GM10847 (cell line): ENCODE data around the gene HYAL1.

ENCODE experiments used
- POLR2A ChIP-seq: IDR thresholded peaks from 2 replicates; pipeline ENCODE4 v1.6.1; 2011; ENCODE audit not compliant: insufficient read length; ENCODE audit errors: extremely low read depth

Gene HYAL1

GRCh38 chr3:50265571-50265970 lies 37.8 kb downstream of the HYAL1 start:
- TF ChIP-seq POLR2A, result no peak

GRCh38 chr3:50264964-50265485 lies 38.3 kb downstream of the HYAL1 start:
- TF ChIP-seq POLR2A, result no peak

GRCh38 chr3:50264383-50264963 lies 38.9 kb downstream of the HYAL1 start:
- TF ChIP-seq POLR2A, result no peak

DNA sequence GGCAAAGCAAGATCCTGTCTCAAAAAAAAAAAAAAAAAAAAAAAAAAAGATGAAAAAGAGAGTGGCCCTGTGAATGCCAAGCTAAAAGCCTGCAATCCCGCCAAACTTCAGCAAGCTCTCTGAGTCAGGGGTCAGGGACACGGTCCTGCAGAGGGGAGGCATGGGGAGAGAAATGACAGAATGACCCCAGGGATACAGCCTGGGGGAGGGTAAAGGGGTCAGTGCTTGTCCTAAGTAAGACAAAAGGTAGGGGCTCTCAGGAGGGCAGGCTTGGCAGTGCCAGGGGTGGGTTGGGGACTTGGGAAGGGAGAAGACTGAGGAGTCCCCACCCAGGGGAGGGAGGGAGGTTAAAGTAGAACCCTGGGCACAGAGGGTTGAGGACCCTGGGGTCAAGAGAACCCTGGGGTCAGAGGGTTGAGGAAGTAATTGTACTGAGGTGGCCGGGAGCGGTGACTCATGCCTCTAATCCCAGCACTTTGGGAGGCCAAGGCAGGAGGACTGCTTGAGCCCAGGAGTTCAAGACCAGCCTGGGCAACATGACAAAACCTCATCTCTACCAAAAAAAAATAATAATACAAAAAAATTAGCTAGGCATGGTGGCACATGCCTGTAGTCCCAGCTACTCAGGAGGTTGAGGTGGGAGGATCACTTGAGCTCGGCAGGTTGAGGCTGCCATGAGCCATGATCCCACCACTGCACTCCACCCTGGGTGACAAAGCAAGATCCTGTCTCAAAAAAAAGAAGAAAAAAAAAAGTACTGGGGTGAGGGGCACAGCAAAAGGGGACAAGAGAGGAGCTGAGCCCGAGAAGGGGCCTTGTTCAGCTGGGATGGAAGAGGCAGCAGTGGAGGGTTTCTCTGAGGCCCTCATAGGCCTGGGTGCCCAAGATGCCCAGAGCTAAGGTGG lies 39.6 kb downstream of the HYAL1 start:
- no peak for TF ChIP-seq POLR2A

- TF ChIP-seq POLR2A, result no peak
Measured at GRCh38 chr3:50262778-50263177, 40.6 kb downstream of the HYAL1 start.

DNA sequence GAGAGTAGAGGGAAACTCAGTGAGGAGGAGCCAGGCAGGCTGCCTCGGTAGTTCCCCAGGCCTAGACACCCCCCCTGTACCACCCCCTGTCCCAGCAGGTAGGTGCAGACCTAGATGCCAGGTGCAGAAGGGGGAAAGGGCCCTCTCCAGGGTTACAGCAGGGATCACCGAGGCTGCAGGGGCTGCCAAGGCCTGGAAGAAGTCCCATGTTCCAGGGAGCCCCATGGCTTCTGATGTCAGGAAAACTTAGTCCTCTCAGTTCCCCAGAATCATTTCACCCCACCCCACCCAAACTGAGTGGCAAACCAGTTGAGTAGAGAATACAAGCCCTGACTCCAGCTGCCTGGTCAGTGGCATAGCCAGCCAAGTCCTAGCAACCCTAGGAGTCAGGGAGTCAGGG lies 41.9 kb downstream of the HYAL1 start:
- no peak for TF ChIP-seq POLR2A

DNA sequence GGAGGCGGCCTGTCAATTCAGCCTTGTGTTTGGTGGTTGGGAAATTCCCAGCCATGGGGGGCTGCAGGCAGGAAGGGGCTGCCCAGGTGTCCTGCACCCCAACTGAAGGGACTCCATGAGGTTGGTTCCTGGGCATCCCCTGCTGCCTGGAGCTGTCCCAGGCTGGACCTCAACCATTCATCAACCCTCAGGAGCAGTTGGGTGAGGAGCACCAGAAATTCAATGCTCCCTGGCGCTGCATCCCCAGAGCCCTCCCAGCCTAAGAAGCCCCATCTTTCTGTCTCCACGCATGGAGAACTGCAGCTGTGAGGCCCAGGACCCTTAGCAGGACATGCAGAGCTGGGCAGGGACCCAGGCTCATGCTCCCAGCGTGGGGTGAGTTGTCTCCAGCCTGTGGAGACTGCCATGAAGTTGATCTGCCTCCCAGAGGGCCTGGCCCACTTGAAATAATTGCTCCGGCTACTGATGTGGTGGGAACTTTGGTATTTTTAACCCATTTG lies 42.4 kb downstream of the HYAL1 start:
- TF ChIP-seq POLR2A, result no peak

DNA sequence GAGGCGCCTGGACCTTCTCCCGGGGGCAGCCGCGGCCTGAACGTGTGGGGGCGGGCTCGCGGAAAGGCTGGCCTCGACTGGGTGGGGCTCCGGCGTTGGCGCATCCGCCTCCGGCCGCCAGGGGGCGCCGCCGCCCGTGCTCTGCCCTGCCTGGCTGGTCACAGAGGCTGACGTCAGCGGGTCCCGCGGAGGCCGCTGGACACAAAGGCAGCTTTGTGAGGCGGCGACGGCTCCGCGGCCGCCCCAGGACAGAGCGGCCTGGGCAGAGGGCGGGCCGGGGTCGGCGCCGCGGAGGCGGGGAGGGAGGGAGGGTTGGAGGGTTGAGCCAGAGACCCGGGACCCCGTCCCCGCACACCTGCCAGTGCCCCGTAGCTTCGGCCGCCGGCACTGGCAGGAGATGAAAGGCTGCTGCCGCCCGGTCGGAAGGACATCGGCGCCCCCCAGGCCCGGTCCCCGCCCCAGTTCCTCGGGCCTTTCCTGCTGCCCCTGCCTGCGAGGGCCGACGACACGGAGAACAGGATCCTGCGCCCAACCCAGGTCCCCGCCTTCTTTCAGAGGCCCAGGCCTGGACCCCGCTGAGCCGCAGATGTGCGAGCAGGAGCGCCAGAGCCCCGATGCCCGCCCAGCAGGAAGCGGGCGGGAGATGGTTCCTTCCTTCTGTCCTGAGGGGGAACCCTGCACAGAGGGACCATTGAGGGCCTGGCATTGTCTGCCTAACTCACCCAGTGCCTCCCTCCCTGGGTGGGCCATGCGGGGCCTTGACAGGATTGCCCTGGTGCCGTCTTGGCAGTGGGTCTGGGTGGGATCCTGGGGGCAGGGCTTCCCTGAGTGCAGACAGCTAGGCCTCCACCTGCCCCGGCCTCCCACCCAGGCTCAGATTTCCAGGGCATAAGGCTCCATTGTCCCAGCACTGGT lies 43.1 kb downstream of the HYAL1 start:
- TF ChIP-seq POLR2A, result peak; percentile 38

DNA sequence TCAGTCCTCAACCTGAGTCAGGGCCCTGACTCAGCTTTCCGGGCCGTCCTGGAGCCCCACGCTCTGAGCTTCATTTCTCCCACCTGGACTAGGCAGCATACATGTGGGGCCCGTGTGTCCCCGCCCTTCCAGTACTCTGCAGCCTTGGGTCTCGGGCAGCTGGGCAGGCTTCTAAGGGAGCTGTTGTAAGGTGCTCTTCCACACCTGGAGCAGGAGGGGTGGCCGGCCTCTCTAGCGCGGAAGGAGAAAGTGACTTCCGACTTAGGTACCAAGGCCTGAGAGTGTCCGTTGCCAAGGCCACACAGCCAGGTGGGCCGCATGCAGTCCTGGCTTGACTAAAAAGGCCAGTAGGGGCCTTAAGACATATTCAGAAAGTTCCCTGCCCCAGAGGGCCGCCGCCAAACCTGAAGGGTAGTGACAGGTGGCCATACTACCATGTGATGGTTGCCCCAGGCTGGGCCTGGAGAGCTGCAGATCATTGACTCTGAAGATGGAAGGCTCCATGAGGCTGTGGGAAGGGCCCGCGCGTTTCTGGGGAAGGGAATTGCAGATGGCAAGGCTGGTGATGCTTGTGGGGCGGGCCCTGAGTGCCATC lies 43.8 kb downstream of the HYAL1 start:
- TF ChIP-seq POLR2A, result no peak

GRCh38 chr3:50258979-50259378 lies 44.4 kb downstream of the HYAL1 start:
- no peak for TF ChIP-seq POLR2A

- TF ChIP-seq POLR2A, result no peak
Measured at GRCh38 chr3:50258029-50258680, 45.2 kb downstream of the HYAL1 start.

DNA sequence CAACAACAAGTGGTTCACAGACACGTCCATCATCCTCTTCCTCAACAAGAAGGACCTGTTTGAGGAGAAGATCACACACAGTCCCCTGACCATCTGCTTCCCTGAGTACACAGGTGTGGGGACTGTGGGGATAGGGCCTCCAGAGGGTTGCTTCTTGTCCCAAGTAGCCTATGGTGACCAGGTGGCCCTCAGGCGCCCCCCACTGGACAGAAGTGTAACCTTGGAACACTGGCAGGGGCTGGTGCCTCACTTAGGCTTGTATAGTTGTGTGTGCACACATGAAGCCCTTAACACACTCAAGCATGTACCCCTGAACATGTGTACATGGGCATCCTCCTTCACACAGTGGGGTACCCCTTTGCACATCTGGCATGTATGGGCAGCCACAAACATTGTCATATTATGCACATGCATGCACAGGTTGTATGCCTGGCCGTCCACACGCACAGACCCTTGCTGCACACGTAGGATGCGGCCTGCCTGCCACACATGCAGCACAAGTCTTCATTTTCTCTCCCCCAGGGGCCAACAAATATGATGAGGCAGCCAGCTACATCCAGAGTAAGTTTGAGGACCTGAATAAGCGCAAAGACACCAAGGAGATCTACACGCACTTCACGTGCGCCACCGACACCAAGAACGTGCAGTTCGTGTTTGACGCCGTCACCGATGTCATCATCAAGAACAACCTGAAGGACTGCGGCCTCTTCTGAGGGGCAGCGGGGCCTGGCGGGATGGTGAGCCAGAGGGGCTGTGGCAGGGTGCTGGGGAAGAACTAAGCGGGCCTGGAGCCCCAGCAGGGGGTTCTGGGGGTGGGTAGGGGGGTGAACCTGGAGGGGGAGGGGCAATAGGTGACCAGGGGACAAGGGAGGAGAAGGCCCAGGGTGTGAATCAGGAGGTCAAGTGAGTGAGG lies 46.1 kb downstream of the HYAL1 start:
- no peak for TF ChIP-seq POLR2A

DNA sequence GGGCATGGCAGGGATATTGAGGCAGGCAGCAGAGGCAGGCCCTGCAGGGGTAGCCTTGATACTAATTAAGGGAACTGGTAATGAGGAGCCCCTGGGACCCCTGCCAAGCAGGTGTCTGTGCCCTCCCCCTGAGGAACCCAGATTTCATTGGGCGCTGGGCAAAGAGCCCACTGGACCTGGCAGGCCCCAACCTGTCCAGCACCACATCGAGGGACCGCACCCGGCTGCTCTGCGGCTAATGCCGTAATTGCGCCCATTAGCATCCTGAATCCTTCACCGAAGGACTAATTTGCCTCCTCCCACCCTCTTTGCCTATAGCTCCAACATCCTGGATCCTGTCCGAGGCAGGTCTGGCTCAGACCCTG lies 48.1 kb downstream of the HYAL1 start:
- TF ChIP-seq POLR2A, result no peak
